KBM-7 (cell line): Measurements from ENCODE around the gene KAZN.

ENCODE experiments used
- DNase-seq: peaks from one replicate; pipeline ENCODE4 v3.0.0-alpha.2; 2015
- in situ Hi-C: fragments of 300-500 bp; cut with MboI; formaldehyde crosslinking; loops from 2 replicates; pipeline ENCODE4 v1.14.3; 2020; ENCODE audit warnings: low sequenced_read_pairs, low pct_unique_long_range_greater_than_20kb, mixed read lengths

Gene KAZN

DNA sequence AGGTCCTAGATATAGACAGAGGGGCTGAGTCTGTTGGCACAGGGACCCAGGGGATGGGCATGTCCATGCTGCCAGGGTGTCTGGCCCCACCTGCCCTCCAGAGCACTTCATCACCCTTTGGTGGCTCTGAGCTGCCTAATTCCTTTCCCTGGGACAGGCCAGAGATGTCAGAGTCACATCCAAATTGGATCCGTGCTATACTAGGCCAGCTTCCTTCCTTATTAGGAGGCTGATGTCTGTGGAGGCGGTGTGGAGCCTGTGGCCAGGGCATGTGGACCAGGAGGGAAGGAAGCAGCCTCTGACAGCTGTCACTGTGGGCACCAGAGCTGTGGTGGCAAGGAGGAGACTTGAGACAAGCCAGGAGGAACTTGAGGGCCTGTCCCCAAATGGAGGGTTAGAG is 477.3 kb downstream of the KAZN start:
- in situ Hi-C loops: no loop called here
- DNase-seq: peak; percentile 28

- in situ Hi-C loops: no loop called here
- no peak for DNase-seq
Measured at GRCh38 chr1:15076807-15077206, 478.3 kb downstream of the KAZN start.

DNA sequence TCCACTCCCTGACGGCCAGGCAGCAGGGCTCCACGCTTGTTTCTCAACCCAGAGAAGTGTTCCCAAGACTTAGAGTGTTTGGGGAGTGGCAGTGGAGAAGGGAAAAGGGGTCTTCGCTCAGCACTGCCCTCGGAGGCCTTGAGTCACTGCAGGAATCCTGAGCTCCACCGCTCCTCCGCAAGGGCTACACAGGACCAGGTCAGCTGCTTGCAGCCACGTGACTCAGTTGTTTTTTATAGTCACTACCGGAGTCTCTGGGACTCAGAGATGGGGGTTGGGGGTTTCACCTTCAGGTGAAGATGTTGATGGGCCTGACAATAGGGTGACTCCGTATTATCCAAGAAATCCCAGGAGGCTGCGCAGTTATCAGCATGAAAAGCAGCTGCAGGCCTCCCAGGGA is 478.9 kb downstream of the KAZN start:
- DNase-seq: no peak
- in situ Hi-C loops: no loop called here

DNA sequence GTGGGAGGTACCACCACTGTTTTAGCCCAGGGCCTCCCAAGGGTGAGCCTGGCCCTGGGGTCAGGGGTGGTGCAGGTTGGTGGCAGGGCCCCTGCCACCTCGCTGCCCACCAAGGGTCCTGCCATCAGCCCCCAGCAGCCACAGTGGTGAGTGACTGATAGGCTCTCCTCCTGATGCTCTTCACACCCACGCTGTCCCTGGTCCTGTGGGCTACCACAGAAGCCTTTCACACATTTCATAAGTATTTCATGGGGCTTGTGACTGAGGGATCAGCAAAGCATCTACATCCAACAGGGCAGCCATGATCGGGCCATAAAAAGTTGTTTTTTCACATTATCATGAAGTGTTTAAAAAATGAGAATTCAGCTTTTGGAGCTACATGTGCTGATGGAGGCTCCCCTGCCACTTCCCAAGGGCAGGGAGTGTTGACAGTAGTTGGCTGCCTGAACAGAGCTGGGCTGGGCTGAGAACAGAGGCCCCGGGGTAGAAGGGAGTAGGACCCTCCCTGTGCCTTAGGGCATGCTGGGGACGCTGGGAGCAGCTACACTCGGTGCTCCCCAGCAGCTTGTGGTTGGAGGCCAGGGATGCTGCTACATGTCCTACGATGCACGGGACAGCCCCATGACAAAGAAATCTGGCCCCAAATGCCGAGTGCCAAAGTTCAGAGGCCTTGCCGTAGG is 482.0 kb downstream of the KAZN start:
- DNase-seq: no peak
- in situ Hi-C loops: no loop called here

GRCh38 chr1:15081102-15081501 is 482.6 kb downstream of the KAZN start:
- no peak for DNase-seq
- in situ Hi-C loops: no loop called here

- in situ Hi-C loops: no loop called here
- no peak for DNase-seq
Measured at GRCh38 chr1:15083578-15083977, 485.1 kb downstream of the KAZN start.

DNA sequence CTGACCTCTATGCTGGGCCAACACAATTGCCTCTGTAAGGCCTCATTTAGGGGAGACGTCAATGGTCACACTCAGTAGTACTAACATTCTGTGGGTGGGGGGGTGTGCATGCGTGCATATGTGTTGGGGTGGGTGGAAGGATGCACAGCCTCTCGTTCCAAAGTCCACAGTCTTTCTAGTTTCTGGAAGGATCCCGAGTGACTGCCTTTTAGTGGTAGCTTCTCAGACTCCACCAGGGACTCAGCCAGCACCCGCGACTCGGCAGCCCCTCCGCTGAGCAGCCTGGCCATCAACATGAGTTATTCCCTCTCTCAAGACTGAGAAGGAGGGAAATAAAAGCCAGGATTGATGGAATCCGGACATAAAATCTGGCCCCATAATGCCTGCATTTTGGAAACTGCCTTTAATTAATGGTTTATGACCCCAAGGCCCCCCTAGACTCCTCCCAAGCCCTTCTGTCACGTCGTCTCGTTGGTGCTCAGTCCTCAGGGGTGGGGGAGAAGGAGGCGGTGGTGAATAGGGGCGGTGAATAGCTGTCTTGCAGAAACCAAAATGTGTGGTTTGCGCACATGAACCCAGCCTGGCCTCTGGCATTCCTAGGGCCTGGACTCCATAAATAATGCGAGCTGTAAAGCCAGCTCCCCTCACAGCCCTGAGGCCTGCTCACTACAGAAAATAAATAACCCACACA is 489.9 kb downstream of the KAZN start:
- DNase-seq: no peak
- in situ Hi-C loops: no loop called here

GRCh38 chr1:15089258-15089992 is 490.9 kb downstream of the KAZN start:
- in situ Hi-C loops: no loop called here

GRCh38 chr1:15090373-15090772 is 491.9 kb downstream of the KAZN start:
- DNase-seq: no peak
- in situ Hi-C loops: no loop called here

More at GRCh38 chr1:15089258-15089992, 490.9 kb downstream of the KAZN start:
- DNase-seq: peak; percentile 51

GRCh38 chr1:15094056-15094455 is 495.6 kb downstream of the KAZN start:
- in situ Hi-C loops: no loop called here

DNA sequence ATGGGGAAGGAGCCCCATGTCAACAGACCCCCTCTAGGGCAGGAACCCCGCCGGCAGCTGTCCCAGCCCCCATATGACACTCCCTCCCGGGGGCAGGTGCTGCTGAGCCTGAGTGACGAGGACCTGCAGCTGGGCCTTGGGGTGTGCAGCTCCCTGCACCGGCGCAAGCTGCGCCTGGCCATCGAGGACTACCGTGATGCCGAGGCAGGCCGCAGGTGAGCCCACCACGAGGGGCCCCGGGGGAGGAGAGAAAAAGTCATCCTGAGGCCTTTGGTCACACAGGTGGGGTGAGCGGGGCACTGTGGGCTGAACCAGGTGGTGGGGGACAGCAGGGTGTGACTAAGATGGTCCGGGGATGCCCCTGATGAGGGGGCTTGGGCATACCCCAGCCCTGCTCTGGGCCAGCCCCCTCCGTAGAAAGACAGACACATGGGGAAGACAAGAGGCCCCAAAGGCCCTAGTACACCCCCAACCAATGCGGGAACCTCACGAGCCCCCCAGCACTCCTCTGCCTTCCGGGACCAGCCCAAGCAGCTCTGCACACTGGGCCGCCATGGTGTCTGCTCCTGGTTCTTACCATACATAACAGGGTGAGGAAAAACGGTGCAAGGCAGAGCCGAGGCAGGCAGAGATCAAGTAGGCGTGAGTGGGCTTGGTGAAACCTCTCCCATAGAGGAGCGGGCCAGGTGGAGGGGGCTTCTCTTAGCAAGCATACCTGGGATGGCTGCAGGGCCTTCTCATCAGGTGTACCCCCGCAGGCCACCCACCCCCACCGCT is 496.4 kb downstream of the KAZN start:
- in situ Hi-C loops: no loop called here
- DNase-seq: no peak

More at GRCh38 chr1:15094056-15094455, 495.6 kb downstream of the KAZN start:
- DNase-seq: no peak

DNA sequence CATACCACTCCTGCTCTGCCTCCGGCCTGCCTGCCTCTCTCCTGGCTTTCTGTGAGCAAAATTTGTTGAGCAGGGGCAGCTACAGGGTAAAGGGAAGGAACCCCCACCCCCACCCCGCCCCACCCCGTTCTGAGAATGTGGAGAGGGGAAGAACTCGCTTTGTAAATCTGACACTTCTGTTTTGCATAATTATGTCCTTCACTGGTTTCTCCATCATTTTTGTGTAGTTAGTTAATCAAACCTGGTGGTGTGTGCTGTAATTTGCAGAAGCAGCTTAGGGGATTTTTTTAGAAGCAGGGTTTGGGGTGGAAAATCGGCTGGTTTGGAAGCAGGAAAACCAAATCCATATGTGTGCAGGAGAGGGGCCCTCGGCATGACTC is 497.0 kb downstream of the KAZN start:
- DNase-seq: no peak
- in situ Hi-C loops: no loop called here

DNA sequence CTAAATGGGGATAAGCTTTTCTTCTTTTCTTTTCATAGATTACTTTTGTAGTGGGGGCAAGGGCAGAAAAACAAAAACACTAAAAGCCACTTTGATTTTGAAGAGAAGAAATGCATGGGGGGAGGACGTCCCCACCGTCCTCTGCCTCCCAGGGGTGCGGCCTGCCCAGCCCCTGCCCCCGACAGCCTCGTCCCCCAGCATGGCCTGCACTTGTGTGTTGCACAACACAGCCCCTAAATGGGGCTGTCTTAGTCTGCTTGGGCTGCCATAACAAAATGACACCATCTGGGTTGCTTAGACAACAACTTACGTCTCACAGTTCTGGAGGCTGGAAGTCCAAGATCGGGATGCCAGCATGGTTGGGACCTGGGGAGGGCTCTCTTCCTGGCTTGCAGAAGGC is 497.8 kb downstream of the KAZN start:
- no peak for DNase-seq
- in situ Hi-C loops: no loop called here

GRCh38 chr1:15098176-15099125 is 500.0 kb downstream of the KAZN start:
- no peak for DNase-seq
- in situ Hi-C loops: no loop called here

GRCh38 chr1:15099441-15100120 is 501.1 kb downstream of the KAZN start:
- in situ Hi-C loops: no loop called here
- no peak for DNase-seq

DNA sequence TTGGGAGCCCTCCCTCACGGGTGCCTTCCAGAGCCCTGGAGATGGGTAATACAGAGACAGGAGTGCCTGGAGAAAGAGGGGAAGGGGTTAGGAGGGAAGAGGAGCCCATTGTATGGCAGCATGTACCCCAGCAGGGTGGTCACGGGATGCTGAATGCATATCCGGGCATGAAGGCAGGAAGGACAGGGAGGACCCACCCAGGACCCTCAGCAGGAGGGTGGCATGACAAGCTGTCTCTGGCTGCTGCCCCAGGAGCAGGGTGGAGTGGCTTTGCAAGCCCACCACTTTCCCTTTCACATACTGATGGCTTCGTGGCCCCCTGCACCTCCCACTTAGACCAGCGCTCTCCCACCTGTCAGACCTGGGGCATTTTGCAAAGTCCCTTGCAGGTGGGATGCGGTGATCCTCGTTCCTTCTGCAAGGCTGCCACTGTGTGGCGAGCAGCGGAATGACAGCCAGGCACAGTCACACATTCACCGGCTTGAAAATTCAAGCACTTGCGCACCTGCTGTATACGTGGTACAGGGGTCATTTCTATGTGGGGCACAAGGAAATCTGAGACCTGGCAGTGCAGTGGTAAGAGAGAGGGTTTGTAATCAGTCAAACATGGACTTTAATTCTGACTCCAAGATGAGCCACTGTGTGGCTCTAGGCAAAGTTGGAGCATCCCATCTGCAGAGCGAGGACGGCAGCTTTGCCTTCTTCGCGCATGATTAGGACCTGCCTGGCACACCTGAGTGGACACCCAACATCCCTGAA is 501.8 kb downstream of the KAZN start:
- DNase-seq: peak; percentile 63
- in situ Hi-C loops: no loop called here
